COR-L47 (cell line): ENCODE results near the gene PLXDC2.
"Not testable (repeated sequence)": the region's sequence is repeated elsewhere in the genome, so short reads cannot be mapped to it uniquely, and the experiment has no call there.

Experiments used
- DNase-seq: peaks from one replicate; lab custom pipeline; 2025; lab: John Stamatoyannopoulos, UW

Gene PLXDC2

GRCh38 chr10:20114179-20114578 lies 297.9 kb downstream of the PLXDC2 start:
- no peak for DNase-seq

DNA sequence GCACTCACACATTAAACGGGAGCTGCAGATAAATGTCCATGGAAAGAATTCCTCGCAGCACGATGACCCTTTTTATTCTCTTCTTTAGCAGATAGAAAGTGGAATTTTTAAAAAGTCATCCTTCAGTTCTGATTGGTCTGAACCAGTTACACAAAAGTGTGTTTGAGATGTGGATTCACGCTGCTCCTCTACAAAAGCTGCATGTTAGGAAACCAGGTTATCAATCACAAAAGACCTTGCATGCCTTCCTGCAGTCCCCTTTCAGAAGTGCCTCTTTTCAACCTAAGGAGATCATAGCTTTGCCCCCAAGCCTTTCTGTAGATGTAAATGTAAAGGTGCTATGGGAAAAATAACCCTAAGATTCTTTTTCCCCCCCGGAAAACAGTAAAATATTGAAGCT lies 299.7 kb downstream of the PLXDC2 start:
- no peak for DNase-seq

GRCh38 chr10:20117471-20117870 lies 301.2 kb downstream of the PLXDC2 start:
- DNase-seq = no peak

GRCh38 chr10:20118119-20118518 lies 301.9 kb downstream of the PLXDC2 start:
- no peak for DNase-seq

GRCh38 chr10:20128811-20129210 lies 312.6 kb downstream of the PLXDC2 start:
- no peak for DNase-seq

DNA sequence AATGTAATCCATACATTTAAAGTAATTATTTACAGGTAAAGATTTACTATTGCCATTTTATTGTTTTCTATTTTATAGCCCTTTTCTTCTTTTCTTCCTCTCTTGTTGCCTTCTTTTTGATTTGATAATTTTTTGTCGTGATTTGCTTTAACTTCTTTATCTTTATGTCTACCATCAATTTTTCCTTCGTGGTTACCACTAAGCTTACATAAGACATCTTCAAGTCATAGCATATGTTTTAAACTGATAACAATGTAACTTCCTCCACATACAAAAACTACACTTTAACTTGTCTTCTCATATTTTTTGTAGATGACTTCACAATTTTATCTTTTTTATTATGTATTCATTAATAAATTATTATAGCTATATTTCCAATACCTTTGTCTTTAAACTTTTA lies 316.6 kb downstream of the PLXDC2 start:
- DNase-seq = no peak

DNA sequence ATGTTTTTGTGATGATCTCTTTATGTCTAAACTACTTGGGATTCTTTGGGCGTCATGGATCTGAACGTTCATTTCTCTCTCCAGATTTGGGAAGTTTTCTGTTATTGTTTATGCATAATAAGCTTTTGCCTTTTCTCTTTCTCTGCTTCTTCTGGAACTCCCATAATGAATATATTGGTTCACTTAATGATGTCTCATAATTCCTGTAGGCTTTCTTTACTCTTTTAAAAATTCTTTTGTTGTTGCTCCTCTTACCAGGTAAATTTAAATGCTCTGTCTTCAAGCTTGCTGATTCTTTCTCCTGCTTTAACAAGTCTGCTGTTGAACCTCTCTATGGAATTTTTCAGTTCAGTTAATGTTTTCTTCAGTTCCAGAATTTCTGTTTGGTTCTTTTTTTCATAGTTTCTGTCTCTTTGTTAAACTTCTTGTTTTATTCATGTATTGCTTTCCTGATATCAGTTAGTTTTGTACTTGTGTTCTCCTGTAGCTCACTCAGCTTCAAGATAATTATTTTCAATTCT lies 317.5 kb downstream of the PLXDC2 start:
- no peak for DNase-seq

DNA sequence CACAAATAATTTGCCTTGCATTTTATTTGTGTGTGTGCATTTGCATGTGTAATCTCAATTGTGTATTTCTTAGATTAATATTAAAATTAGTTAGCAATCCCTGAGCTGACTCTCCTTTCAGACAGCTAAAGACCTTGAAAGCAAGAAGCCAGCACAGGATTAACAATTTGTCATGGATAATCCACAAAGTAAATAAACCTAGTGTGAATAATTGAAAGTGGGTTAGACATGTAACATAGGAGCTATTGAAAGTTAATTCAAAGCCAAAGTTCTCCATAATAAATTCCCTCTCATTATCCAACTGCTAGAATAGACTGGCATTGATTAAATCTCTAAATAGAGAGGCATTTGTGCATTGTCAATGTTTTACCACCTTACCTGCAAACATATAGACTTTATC lies 326.1 kb downstream of the PLXDC2 start:
- DNase-seq = no peak

GRCh38 chr10:20144268-20144667 lies 328.0 kb downstream of the PLXDC2 start:
- no peak for DNase-seq

GRCh38 chr10:20146004-20146403 lies 329.8 kb downstream of the PLXDC2 start:
- no peak for DNase-seq

DNA sequence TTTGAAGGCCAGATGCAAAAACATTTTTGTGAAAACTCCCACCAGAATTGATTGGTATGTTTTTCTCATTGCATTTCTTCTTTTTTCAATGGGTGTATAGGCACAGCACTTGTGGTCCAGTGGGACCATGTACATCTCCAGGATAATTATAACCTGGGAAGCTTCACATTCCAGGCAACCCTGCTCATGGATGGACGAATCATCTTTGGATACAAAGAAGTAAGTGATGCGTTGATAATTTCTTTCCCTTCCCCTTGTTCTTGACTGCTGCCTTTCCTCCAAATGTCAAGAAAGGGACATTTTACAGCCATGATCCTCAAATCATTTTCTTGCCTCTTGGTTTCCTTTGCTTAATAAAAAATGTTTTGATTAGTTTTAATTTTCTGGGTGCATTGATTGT lies 331.5 kb downstream of the PLXDC2 start:
- DNase-seq = no peak

DNA sequence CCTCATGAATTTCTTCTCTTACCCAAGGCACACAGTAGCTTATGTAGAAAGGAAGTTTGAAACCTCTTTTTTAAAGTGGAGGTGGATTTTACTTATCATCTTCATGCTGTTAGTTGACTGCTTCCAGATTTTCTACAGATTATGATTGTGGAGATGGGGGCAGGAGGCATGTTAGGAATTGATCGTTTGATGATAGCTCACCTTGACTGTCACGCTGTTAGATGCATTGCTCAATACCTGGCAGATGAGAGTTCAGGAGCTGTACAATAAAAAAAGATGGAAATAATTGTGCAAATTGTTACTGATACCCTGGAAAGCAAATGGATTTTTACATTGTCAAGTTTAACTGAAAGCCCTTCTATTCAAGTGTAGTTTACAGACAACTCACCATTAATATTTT lies 340.3 kb downstream of the PLXDC2 start:
- DNase-seq = no peak

- DNase-seq = no peak
These were observed 341.1 kb downstream of the PLXDC2 start for GRCh38 chr10:20157314-20157713.

DNA sequence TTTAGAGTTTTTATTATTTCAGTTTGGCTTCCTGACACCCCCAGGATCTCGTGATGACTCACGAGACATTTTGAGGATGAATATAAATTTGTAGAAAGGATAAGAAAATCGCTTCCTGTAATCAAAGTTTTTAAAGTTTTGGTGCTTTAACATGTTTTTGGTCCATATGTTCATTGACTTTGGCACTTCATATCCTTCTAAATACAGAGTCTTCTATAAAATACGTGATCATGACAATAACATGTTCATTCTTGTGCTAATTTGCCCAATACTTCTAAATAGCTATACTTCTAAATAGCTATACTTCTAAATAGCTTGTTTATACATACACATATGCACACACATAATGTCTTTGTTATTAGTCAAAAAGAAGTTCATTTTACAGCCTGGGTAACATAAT lies 341.9 kb downstream of the PLXDC2 start:
- no peak for DNase-seq

DNA sequence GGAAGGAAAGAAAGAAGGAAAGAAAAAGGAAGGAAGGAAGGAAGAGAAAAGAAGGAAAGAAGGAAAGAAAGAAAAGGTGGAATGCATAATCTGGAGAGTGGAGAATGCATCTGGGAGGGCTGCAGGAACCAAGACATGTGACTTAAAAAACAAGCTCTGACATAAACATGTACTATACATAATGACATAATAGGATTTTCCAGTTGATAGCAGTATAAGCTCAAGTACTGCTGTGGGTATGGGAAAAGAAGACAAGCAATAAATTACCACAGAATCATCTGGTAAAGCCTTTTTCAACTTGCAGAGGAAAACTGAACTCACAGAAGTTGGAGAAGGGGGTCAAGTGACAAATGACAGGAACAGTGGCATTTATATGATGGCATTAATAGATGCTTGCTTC lies 345.9 kb downstream of the PLXDC2 start:
- DNase-seq = no peak

GRCh38 chr10:20166096-20166675 lies 350.0 kb downstream of the PLXDC2 start:
- DNase-seq = no peak

GRCh38 chr10:20170661-20171060 lies 354.4 kb downstream of the PLXDC2 start:
- no peak for DNase-seq

GRCh38 chr10:20173046-20173445 lies 356.8 kb downstream of the PLXDC2 start:
- no peak for DNase-seq

- no peak for DNase-seq
These were observed 359.5 kb downstream of the PLXDC2 start for GRCh38 chr10:20175719-20176118.

DNA sequence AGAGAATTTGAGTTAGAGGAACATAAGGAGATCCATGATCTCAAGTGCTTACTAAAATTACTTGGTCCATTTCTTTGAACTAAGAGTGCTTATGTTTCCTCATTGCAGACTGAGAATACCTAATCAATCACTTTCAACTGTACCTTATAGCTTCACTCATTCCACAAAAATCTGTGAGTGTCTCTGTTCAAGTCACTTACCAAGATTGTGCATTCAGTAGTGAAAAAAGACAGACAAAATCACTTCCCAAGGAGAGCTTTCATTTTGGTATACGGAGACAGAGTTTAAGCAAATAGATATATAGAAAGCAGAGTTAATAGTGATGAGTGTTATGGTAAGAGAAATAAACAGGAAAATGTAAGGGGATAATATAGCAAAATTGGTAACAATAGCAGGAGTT lies 364.5 kb downstream of the PLXDC2 start:
- DNase-seq = no peak

DNA sequence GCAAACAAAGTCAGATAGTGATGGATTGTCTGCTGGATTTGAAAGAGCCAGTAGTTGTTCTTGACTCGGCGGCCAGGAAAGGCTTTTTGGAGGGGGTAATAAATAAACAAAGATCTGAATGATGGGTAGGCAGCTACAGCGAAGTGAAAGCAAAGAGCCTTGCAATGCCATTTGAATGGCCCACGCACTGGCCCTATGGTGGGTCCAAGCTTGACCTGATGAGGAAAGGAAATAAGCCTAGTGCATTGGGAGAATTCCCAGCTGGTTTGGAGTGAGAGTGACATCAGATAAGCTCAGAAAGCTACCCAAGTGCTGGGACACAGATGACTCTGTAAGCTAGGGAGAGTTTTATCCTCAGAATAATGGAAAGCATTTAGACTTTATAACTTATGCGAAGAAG lies 365.2 kb downstream of the PLXDC2 start:
- DNase-seq = no peak

GRCh38 chr10:20185116-20185515 lies 368.9 kb downstream of the PLXDC2 start:
- no peak for DNase-seq

DNA sequence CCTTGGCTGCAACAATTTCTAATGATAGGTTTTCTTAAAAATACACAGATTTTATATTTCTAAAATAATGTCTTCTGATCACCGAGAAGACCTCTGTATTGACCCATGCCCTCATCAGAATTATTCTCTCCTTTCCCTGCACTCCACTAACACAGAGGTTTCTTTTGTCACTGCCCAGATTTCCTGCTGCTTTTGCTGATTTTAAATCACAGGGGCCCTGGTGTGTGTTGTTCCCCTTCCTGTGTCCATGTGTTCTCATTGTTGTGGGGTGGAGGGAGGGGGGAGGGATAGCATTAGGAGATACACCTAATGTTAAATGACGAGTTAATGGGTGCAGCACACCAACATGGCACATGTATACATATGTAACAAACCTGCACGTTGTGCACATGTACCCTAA lies 375.2 kb downstream of the PLXDC2 start:
- not testable (repeated sequence) for DNase-seq

DNA sequence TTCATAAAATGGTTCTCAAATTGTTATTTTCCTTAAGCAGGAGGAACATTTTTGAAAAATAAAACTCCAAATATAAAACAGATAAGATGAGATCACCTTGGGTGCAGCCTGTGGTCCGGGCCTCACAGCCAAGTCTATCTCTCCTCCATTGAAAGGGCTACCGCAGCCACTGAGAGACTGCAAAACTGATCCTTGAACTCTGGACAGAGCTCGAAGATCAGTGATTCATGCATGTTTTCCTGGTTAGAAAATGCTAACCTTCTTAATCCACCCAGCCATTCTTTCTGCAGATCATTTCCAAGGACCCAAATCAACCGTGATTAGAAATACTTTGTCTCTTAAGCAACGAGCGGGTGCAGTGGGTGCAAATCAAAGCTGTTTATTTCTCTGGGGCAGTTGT lies 378.8 kb downstream of the PLXDC2 start:
- no peak for DNase-seq

GRCh38 chr10:20200758-20201157 lies 384.5 kb downstream of the PLXDC2 start:
- DNase-seq = no peak
